ENCODE measurements around the gene ZNF555. TPM values are rescaled to one million over a fixed set of nuclear protein-coding genes. Genes with fewer than 3 reads are reported as not detected.

Gene ZNF555
- total and polyA plus RNA-seq, 10 donors = 1.4 to 10.8 (median 7.2) TPM

DNA sequence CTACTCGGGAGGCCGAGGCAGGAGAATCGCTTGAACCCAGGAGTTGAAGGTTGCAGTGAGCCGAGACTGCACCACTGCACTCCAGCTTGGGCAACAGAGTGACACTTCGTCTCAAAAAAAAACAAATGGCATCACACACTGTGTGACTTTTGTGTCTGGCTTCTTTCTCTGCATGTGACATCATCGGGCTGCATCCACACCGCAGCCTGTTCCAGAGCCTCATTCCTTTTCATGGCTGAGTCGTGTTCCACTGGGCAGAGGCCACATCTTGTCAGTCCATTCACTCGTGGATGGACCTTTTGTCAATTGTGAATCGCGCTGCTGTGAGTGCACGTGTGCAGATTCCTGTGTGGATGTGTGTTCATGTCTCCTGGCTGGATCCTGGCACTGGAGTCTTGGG is 47.7 kb upstream of the ZNF555 start:
- TF ChIP-seq, protein P1, sequence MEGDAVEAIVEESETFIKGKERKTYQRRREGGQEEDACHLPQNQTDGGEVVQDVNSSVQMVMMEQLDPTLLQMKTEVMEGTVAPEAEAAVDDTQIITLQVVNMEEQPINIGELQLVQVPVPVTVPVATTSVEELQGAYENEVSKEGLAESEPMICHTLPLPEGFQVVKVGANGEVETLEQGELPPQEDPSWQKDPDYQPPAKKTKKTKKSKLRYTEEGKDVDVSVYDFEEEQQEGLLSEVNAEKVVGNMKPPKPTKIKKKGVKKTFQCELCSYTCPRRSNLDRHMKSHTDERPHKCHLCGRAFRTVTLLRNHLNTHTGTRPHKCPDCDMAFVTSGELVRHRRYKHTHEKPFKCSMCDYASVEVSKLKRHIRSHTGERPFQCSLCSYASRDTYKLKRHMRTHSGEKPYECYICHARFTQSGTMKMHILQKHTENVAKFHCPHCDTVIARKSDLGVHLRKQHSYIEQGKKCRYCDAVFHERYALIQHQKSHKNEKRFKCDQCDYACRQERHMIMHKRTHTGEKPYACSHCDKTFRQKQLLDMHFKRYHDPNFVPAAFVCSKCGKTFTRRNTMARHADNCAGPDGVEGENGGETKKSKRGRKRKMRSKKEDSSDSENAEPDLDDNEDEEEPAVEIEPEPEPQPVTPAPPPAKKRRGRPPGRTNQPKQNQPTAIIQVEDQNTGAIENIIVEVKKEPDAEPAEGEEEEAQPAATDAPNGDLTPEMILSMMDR (IDR thresholded peaks at IDR 0.05 in 8 of 11, conservative IDR thresholded peaks at IDR 0.05 in 3 of 11) = no peak
- TF ChIP-seq POLR2AphosphoS5 (IDR thresholded peaks at IDR 0.05) (no peak), POLR2A (IDR thresholded peaks at IDR 0.05) (no peak)
- peaks cover 0 to 16% (median 3%) of the 10 kb centered on the region in 6 donors for H3K4me1 ChIP-seq
- no peak for DNase-seq
- 93 to 98% (median 96%) methylated on average over 12 of the region's 12 CpGs for WGBS, 5 donors
- no peaks in the 10 kb centered on the region for H3K27me3 ChIP-seq (replicated peaks in 1 of 7)
- no peaks in the 10 kb centered on the region for H3K9me3 ChIP-seq
- peaks cover 0 to 86% (median 35%) of the 10 kb centered on the region in 6 donors for H3K36me3 ChIP-seq
- no peak overlapping the region for H3K4me3 ChIP-seq
- H3K27ac ChIP-seq = no peak overlapping the region
- intact Hi-C loops (cut with DNase I; ENCODE audit: low total_unique reads) = no loop called here

DNA sequence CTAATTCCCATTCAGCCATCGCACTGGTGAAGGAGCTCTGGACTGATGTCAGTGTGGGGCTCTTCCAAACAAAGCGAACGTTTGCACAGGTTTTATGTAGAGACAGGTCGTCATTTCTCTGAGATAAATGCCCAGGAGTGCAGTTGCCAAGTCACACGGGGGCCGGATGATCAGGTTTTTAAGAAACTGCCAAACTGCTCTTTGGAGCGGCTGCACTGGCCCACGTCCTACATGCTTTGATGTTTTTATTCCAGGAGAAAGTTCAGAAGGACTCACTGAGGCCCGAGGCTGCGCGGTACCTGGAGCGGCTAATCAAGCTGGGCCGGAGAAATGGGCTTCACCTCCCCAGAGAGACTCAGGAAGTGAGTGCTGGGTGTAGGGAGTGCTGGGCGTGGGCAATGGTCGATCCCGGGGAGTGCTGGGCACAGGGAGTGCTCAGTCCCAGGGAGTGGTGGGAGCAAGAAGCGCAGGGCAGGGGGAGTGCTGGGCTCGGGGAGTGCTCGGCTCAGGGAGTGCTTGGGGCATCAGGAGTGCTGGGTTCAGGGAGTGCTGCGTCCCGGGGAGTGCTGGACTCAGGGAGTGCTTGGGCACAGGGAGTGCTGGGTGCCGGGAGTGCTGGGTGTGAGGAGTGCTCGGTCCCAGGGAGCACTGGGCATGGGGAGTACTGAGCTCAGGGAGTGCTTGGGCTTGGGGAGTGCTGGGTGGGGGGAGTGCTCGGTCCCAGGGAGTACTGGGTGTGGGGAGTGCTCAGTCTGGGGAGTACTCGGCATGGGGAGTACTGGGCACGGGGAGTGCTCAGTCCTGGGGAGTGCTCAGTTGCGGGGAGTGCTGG is 45.2 kb upstream of the ZNF555 start:
- H3K4me1 ChIP-seq = no peaks in the 10 kb centered on the region
- H3K27ac ChIP-seq = no peak overlapping the region
- H3K4me3 ChIP-seq = no peak overlapping the region
- no peaks in the 10 kb centered on the region for H3K27me3 ChIP-seq (replicated peaks in 1 of 7)
- no peak for TF ChIP-seq POLR2AphosphoS5 (IDR thresholded peaks at IDR 0.05)
- TF ChIP-seq, protein P1 (IDR thresholded peaks at IDR 0.05 in 8 of 11, conservative IDR thresholded peaks at IDR 0.05 in 3 of 11) = no peak
- no peak for DNase-seq
- H3K9me3 ChIP-seq = no peaks in the 10 kb centered on the region
- intact Hi-C loops (cut with DNase I; ENCODE audit: low total_unique reads) = no loop called here
- WGBS, 5 donors = 91 to 98% (median 94%) methylated on average over 26 to 27 of the region's 27 CpGs
- H3K36me3 ChIP-seq = peaks cover 0 to 100% (median 47%) of the 10 kb centered on the region in 6 donors

DNA sequence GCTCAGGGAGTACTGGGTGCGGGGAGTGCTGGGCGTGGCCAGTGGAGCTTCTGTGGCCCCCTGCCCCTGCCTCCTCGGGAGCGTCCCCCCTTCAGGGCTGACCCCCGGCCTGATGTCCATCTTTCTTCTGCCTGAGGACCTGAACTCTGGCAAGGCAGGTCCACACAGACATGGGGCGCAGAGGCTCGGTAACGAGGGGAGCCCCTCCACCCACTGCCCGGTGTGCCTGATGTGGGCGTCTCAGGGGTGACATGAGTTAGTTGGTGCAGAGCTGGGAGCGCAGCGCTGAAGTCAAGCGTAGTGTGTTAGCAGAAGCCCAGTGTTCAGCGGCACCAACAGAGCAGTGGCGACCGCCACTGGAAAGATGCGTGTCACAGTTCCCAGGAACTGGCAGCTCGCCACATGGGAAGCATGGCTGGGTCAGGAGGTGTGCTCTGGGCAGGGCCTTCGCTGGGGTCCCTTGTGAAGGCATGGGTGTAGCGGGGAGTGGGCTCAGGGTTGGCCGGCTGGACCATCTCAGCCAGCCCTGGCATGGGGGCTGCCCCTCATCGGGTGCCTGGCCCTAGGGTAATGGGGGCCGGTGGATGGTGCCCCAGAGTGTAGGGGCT is 44.5 kb upstream of the ZNF555 start:
- WGBS, 5 donors = 95 to 99% (median 97%) methylated on average over 13 to 23 of the region's 23 CpGs
- no peak for DNase-seq
- H3K4me1 ChIP-seq = no peaks in the 10 kb centered on the region
- H3K27ac ChIP-seq = no peak overlapping the region
- H3K4me3 ChIP-seq = no peak overlapping the region
- H3K36me3 ChIP-seq = peaks cover 0 to 100% (median 46%) of the 10 kb centered on the region in 6 donors
- H3K27me3 ChIP-seq (replicated peaks in 1 of 7) = no peaks in the 10 kb centered on the region
- intact Hi-C loops (cut with DNase I; ENCODE audit: low total_unique reads) = no loop called here
- TF ChIP-seq POLR2AphosphoS5 (IDR thresholded peaks at IDR 0.05) (no peak), POLR2A (IDR thresholded peaks at IDR 0.05) (no peak)
- TF ChIP-seq, protein P1 (IDR thresholded peaks at IDR 0.05 in 8 of 11, conservative IDR thresholded peaks at IDR 0.05 in 3 of 11) = no peak
- no peaks in the 10 kb centered on the region for H3K9me3 ChIP-seq

DNA sequence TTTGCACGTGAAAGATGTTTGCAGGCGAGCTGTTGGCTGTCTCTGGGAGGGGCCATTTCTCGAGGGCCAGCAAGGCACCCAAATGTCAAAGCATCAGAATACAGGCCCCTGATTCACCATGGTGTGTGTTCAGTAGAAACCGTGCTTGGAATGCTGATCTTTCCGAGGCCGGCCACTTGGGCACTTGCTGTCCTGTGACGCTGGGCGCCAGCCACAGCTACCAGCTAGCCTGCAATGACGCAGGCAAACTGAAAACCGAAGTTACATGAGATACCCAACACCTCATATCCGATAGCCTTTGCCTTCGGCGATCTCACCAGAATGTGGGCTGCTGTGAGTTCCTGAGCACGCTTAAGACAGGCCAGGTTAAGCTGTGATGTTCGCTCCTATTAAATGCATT is 44.0 kb upstream of the ZNF555 start:
- intact Hi-C loops (cut with DNase I; ENCODE audit: low total_unique reads) = no loop called here
- Histone ChIP-seq H3K36me3 (peaks cover 0 to 99% (median 45%) of the 10 kb centered on the region in 6 donors), H3K27me3 (replicated peaks in 1 of 7) (no peaks in the 10 kb centered on the region), H3K4me3 (no peak overlapping the region), H3K9me3 (no peaks in the 10 kb centered on the region), H3K4me1 (no peaks in the 10 kb centered on the region), H3K27ac (no peak overlapping the region)
- TF ChIP-seq, protein P1 (IDR thresholded peaks at IDR 0.05 in 8 of 11, conservative IDR thresholded peaks at IDR 0.05 in 3 of 11) = no peak
- no peak for TF ChIP-seq POLR2AphosphoS5 (IDR thresholded peaks at IDR 0.05)
- TF ChIP-seq POLR2A (IDR thresholded peaks at IDR 0.05) = no peak
- DNase-seq = no peak
- WGBS, 5 donors = 95 to 98% (median 97%) methylated on average over 15 of the region's 15 CpGs
